Transverse colon (tissue), 4 donors: ENCODE measurements around the gene CDK14. TPM values are rescaled to one million over a fixed set of nuclear protein-coding genes. Genes with fewer than 3 reads are reported as not detected.

Source experiments
- DNase-seq: peaks from one replicate; pipeline ENCODE4 v3.0.0-alpha.2; 2019
- H3K27ac ChIP-seq, 4 donors: fragments of 200-600 bp; sonication (generic); 2 replicates each; pipeline ENCODE4 v1.5.1; 2016 to 2018; ENCODE audit warnings: inconsistent platforms in 4 of 4
- H3K27me3 ChIP-seq: fragments of 200-600 bp; sonication (generic); 2 replicates; pipeline ENCODE4 v1.5.1; 2017; ENCODE audit warnings: inconsistent platforms
- H3K36me3 ChIP-seq, 4 donors: fragments of 200-600 bp; sonication (generic); 2 replicates each; pipeline ENCODE4 v1.5.1; 2017 to 2019; ENCODE audit warnings: inconsistent platforms in 4 of 4
- H3K4me1 ChIP-seq, 4 donors: fragments of 200-600 bp; sonication (generic); 2 replicates each; pipeline ENCODE4 v1.5.1; 2017 to 2020; ENCODE audit warnings: inconsistent platforms in 4 of 4
- H3K4me3 ChIP-seq, 4 donors: fragments of 200-600 bp; sonication (generic); 1 replicate in 1 of 4; 2 replicates in 3 of 4; pipeline versions ENCODE4 v1.5.1 to v1.6.1; 2017 to 2019; ENCODE audit warnings: inconsistent platforms in 4 of 4
- H3K9me3 ChIP-seq, 2 donors: fragments of 200-600 bp; sonication (generic); 2 replicates each; pipeline ENCODE4 v1.5.1; 2017 to 2019; ENCODE audit warnings: inconsistent platforms in 2 of 2
- CTCF ChIP-seq, 5 experiments: fragments of 200-600 bp in 3 of 5; fragments of 450-650 bp in 2 of 5; sonication (generic) in 3 of 5; IDR thresholded peaks; 1 replicate in 2 of 5; 2 replicates in 3 of 5; pipeline ENCODE4 v1.5.1; 2016 to 2017; ENCODE audit warnings: antibody characterized with exemption in 5 of 5, inconsistent platforms in 3 of 5, mild to moderate bottlenecking in 2 of 5, moderate library complexity in 1 of 5
- EP300 ChIP-seq: sonication (generic); formaldehyde crosslinking; IDR thresholded peaks from one replicate; pipeline ENCODE4 v1.6.1; 2017; ENCODE audit warnings: antibody characterized with exemption, low read depth
- POLR2A ChIP-seq: fragments of 450-650 bp; IDR thresholded peaks from one replicate; pipeline ENCODE4 v1.6.1; 2016; ENCODE audit warnings: antibody characterized with exemption, mild to moderate bottlenecking, moderate library complexity
- POLR2AphosphoS5 ChIP-seq, 3 donors: sonication (generic); formaldehyde crosslinking; IDR thresholded peaks; one replicate each; pipeline ENCODE4 v1.6.1; 2016; ENCODE audit warnings: antibody characterized with exemption in 3 of 3
- WGBS, 2 donors: methylation state at CpG; one replicate each; pipeline ENCODE4 v1.1.5; 2018; ENCODE audit warnings: low coverage in 1 of 2; 5-methylcytosine and 5-hydroxymethylcytosine counted together
- in situ Hi-C, 4 donors: fragments of 200-750 bp; cut with MboI; loops; one replicate each; pipeline versions ENCODE4 v1.15.0 to v1.15.1; 2017; ENCODE audit warnings: low sequenced_read_pairs in 3 of 4, low pct_ligation_motif_present in 1 of 4, low pct_unique_long_range_greater_than_20kb in 1 of 4
- intact Hi-C: fragments of 100-400 bp; cut with DNase I; formaldehyde crosslinking; loops from one replicate; pipeline ENCODE4 v1.15.1; 2023; ENCODE audit warnings: low total_unique reads
- total RNA-seq, 4 donors: library from RNA; depleted of rRNA; stranded (reverse); fragments of >200 nt; gene quantifications; one replicate each; pipeline ENCODE4 v1.1.0, GENCODE V29; 2016

Gene CDK14
- total RNA-seq, 4 donors from 2014 or later, result 0.40 to 15.4 (median 4.8) TPM

- WGBS, 2 donors, result 85 to 86% methylated on average over 1 of the region's 1 CpG
- H3K27ac ChIP-seq, result no peak overlapping the region
- TF ChIP-seq POLR2AphosphoS5 (IDR thresholded peaks at IDR 0.05) (no peak), CTCF (IDR thresholded peaks at IDR 0.05) (no peak), POLR2A (no peak)
- no peaks in the 10 kb centered on the region for H3K36me3 ChIP-seq
- no peaks in the 10 kb centered on the region for H3K27me3 ChIP-seq
- in situ Hi-C loops, result no loop called here
- no peak overlapping the region for H3K4me3 ChIP-seq
- no peaks in the 10 kb centered on the region for H3K4me1 ChIP-seq
- no peaks in the 10 kb centered on the region for H3K9me3 ChIP-seq
- no peak for DNase-seq
- intact Hi-C loops, result no loop called here
Measured at GRCh38 chr7:90570373-90570959, 25.7 kb upstream of the CDK14 start.

- H3K27ac ChIP-seq, result no peak overlapping the region
Measured at GRCh38 chr7:90574146-90574819, 21.8 kb upstream of the CDK14 start.

GRCh38 chr7:90574820-90575187 is 21.3 kb upstream of the CDK14 start:
- WGBS, 2 donors, result 97% methylated on average over 1 of the region's 1 CpG; no CpG with 5 or more reads in 1 of the 2 donors
- H3K9me3 ChIP-seq, result no peaks in the 10 kb centered on the region
- H3K4me1 ChIP-seq, result no peaks in the 10 kb centered on the region
- no peak overlapping the region for H3K27ac ChIP-seq
- no peaks in the 10 kb centered on the region for H3K36me3 ChIP-seq
- no peak for DNase-seq
- TF ChIP-seq CTCF (IDR thresholded peaks at IDR 0.05), result no peak
- no peak for TF ChIP-seq POLR2A
- no peak for TF ChIP-seq POLR2AphosphoS5 (IDR thresholded peaks at IDR 0.05)
- no peak for TF ChIP-seq EP300
- no peaks in the 10 kb centered on the region for H3K27me3 ChIP-seq
- in situ Hi-C loops (loop anchor here in 1 of 4 donors (25.0 kb wide), 1 partner anchor 462 kb away; no protein-coding TSS in a partner anchor), intact Hi-C loops (no loop called here)
- H3K4me3 ChIP-seq, result no peak overlapping the region

More at GRCh38 chr7:90574146-90574819, 21.8 kb upstream of the CDK14 start:
- H3K9me3 ChIP-seq, result no peaks in the 10 kb centered on the region
- 65 to 77% methylated on average over 3 of the region's 3 CpGs for WGBS, 2 donors
- DNase-seq, result no peak
- TF ChIP-seq POLR2AphosphoS5 (IDR thresholded peaks at IDR 0.05) (no peak), EP300 (no peak), POLR2A (no peak), CTCF (IDR thresholded peaks at IDR 0.05) (no peak)
- intact Hi-C loops (no loop called here), in situ Hi-C loops (no loop called here)
- no peak overlapping the region for H3K4me3 ChIP-seq
- no peaks in the 10 kb centered on the region for H3K36me3 ChIP-seq
- no peaks in the 10 kb centered on the region for H3K27me3 ChIP-seq
- no peaks in the 10 kb centered on the region for H3K4me1 ChIP-seq

GRCh38 chr7:90579181-90579688 is 16.9 kb upstream of the CDK14 start:
- H3K27ac ChIP-seq, result no peak overlapping the region
- no peak overlapping the region for H3K4me3 ChIP-seq
- 65% methylated on average over 4 of the region's 4 CpGs for WGBS, 2 donors
- no peak for DNase-seq
- in situ Hi-C loops, result loop anchor here in 1 of 4 donors (25.0 kb wide), 1 partner anchor 458 kb away; no protein-coding TSS in a partner anchor
- intact Hi-C loops, result no loop called here
- no peaks in the 10 kb centered on the region for H3K9me3 ChIP-seq
- H3K27me3 ChIP-seq, result no peaks in the 10 kb centered on the region
- TF ChIP-seq POLR2A, result no peak
- no peak for TF ChIP-seq EP300
- no peak for TF ChIP-seq CTCF (IDR thresholded peaks at IDR 0.05)
- no peak for TF ChIP-seq POLR2AphosphoS5 (IDR thresholded peaks at IDR 0.05)
- no peaks in the 10 kb centered on the region for H3K4me1 ChIP-seq
- H3K36me3 ChIP-seq, result no peaks in the 10 kb centered on the region
